IPS DF 4.7 (cell line): ENCODE measurements around the gene NF1.
"Not testable (repeated sequence)": the region's sequence is repeated elsewhere in the genome, so short reads cannot be mapped to it uniquely, and the experiment has no call there.

Source experiments
- DNase-seq: peaks from one replicate; pipeline ENCODE4 v3.0.0-alpha.2; 2013; ENCODE audit warnings: low spot score; ENCODE audit errors: extremely low read depth

NF1 gene

GRCh38 chr17:31128241-31128640 lies 33.5 kb downstream of the NF1 start:
- DNase-seq: no peak

GRCh38 chr17:31130286-31131224 lies 35.8 kb downstream of the NF1 start:
- no peak for DNase-seq

GRCh38 chr17:31131299-31131698 lies 36.5 kb downstream of the NF1 start:
- DNase-seq: no peak

GRCh38 chr17:31132977-31133376 lies 38.2 kb downstream of the NF1 start:
- no peak for DNase-seq

- DNase-seq: no peak
Measured at GRCh38 chr17:31134576-31134975, 39.8 kb downstream of the NF1 start.

GRCh38 chr17:31136319-31136718 lies 41.5 kb downstream of the NF1 start:
- no peak for DNase-seq

- no peak for DNase-seq
Measured at GRCh38 chr17:31140111-31140510, 45.3 kb downstream of the NF1 start.

- DNase-seq: peak; percentile 22
Measured at GRCh38 chr17:31144428-31144827, 49.7 kb downstream of the NF1 start.

GRCh38 chr17:31144836-31145235 lies 50.1 kb downstream of the NF1 start:
- DNase-seq: no peak

GRCh38 chr17:31147507-31148202 lies 52.9 kb downstream of the NF1 start:
- DNase-seq: no peak

- no peak for DNase-seq
Measured at GRCh38 chr17:31148205-31148604, 53.4 kb downstream of the NF1 start.

- no peak for DNase-seq
Measured at GRCh38 chr17:31152271-31152670, 57.5 kb downstream of the NF1 start.

GRCh38 chr17:31155208-31155810 lies 60.5 kb downstream of the NF1 start:
- DNase-seq: no peak

- no peak for DNase-seq
Measured at GRCh38 chr17:31156326-31156725, 61.5 kb downstream of the NF1 start.

GRCh38 chr17:31156864-31157263 lies 62.1 kb downstream of the NF1 start:
- not testable (repeated sequence) for DNase-seq

- DNase-seq: no peak
Measured at GRCh38 chr17:31158746-31159377, 64.1 kb downstream of the NF1 start.

- DNase-seq: no peak
Measured at GRCh38 chr17:31163091-31163781, 68.5 kb downstream of the NF1 start.

GRCh38 chr17:31167111-31167510 lies 72.3 kb downstream of the NF1 start:
- DNase-seq: no peak

- DNase-seq: no peak
Measured at GRCh38 chr17:31171701-31172100, 76.9 kb downstream of the NF1 start.

GRCh38 chr17:31172388-31172787 lies 77.6 kb downstream of the NF1 start:
- no peak for DNase-seq

- DNase-seq: no peak
Measured at GRCh38 chr17:31174215-31174614, 79.4 kb downstream of the NF1 start.
